Right lobe of liver (tissue), 6 donors: ENCODE data around the gene SPATA25. TPM values are rescaled to one million over a fixed set of nuclear protein-coding genes. Genes with fewer than 3 reads are reported as not detected.
"Not testable (repeated sequence)": the region's sequence is repeated elsewhere in the genome, so short reads cannot be mapped to it uniquely, and the experiment has no call there.

Experiments
- ATAC-seq, 4 donors: fragments of 200-7000 bp; cut with Tn5 transposase; one replicate each; pipeline ENCODE4 v1.9.1; 2020; ENCODE audit warnings: mild to moderate bottlenecking in 4 of 4, moderate library complexity in 4 of 4
- DNase-seq, 3 donors: peaks; one replicate each; pipeline ENCODE4 v3.0.0-alpha.2; 2020
- H3K27ac ChIP-seq, 3 donors: fragments of 200-600 bp; one replicate each; pipeline ENCODE4 v1.8.0; 2022
- H3K27me3 ChIP-seq, 2 donors: fragments of 200-600 bp; one replicate each; pipeline ENCODE4 v1.8.0; 2022
- H3K36me3 ChIP-seq, 4 donors: fragments of 200-600 bp; sonication (generic) in 1 of 4; one replicate each; pipeline versions ENCODE4 v1.5.1 to v1.8.0; 2017 to 2022; ENCODE audit warnings: control low read depth in 1 of 4
- H3K4me1 ChIP-seq, 4 donors: fragments of 200-600 bp; sonication (generic) in 1 of 4; one replicate each; pipeline versions ENCODE4 v1.5.1 to v1.8.0; 2017 to 2022; ENCODE audit warnings: control low read depth in 1 of 4
- H3K4me3 ChIP-seq, 3 donors: fragments of 200-600 bp; one replicate each; pipeline ENCODE4 v1.8.0; 2022
- H3K9me3 ChIP-seq, 4 donors: fragments of 200-600 bp; sonication (generic) in 1 of 4; one replicate each; pipeline versions ENCODE4 v1.5.1 to v1.8.0; 2017 to 2022; ENCODE audit warnings: control low read depth in 1 of 4
- POLR2A ChIP-seq: fragments of 450-650 bp; IDR thresholded peaks from one replicate; pipeline ENCODE4 v1.6.1; 2017; ENCODE audit warnings: antibody characterized with exemption, mild to moderate bottlenecking
- WGBS: methylation state at CpG from one replicate; pipeline ENCODE4 v1.1.6; 2018; ENCODE audit warnings: low coverage, low lambda C conversion rate; ENCODE audit not compliant: insufficient coverage; ENCODE audit errors: missing lambda C conversion rate; 5-methylcytosine and 5-hydroxymethylcytosine counted together
- intact Hi-C, 2 donors: fragments of 100-400 bp; cut with DNase I; formaldehyde crosslinking; loops; one replicate each; pipeline versions ENCODE4 v1.11.2 to v1.14.1; 2022
- total RNA-seq, 6 experiments: library from RNA; depleted of rRNA in 2 of 6; stranded (reverse); fragments of >200 nt in 2 of 6; fragmentation: NEBNext Ultra II Directional in 3 of 6; extraction: Animal tissue kit (Norgen Biotek cat#: 25700) in 3 of 6; gene quantifications; one replicate each; pipeline versions ENCODE4 v1.1.0 to v1.2.4, GENCODE V29; 2016 to 2023
- TF ChIP-seq, protein P1 (sequence below), 4 donors: fragments of 200-600 bp in 3 of 4; fragments of 450-650 bp in 1 of 4; IDR thresholded peaks; one replicate each; pipeline versions ENCODE4 v1.5.1 to v1.8.0; 2016 to 2022; ENCODE audit warnings: antibody characterized with exemption in 4 of 4, mild to moderate bottlenecking in 2 of 4
- donor health status: DM: no; HTN: yes; CAD: no.
- donor health status: DM: no; HTN: no; CAD: no.
- donor health status: DM: no; HTN: no; CAD: no.
- donor health status: DM: no; HTN: yes; CAD: no.
- donor health status: DM: no; HTN: yes; CAD: no.

SPATA25 gene
- total RNA-seq, 6 experiments from 2014 or later, result 0.50 to 3.2 (median 2.0) TPM

DNA sequence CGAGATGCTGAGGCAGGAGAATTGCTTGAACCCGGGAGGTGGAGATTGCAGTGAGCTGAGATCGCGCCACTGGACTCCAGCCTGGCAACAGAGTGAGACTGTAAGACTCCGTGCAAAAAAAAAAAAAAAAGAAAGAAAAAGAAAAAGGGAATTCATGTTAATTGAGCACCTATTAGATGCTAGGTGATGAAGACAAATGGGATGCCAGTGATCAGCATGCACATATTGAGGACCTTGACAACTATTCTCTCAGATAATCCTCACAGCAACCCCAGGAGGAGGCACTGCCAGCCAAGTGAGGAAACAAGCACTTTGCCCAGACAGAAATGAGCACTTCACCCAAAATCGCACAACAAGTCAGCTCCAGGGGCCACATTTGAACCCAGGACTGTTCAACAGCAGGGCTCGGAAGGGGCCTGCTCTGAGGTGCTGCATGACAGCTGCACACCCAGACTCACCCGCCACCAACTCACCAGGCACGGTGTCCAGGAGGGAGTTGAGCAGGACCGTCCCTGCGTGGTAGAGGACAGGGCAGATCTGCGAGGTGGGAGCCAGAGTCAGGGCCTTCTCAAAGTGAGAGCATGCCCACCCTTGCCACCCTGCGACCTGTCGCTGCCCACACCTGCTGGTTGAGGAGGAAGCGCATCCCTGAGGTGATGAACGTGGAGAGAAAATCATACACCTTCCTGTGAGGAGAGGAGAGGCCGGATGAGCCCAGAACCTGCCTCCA is 20.0 kb upstream of the SPATA25 start:
- Histone ChIP-seq H3K27ac (no peak overlapping the region), H3K27me3 (no peaks in the 10 kb centered on the region), H3K36me3 (no peaks in the 10 kb centered on the region), H3K4me1 (no peaks in the 10 kb centered on the region), H3K4me3 (no peak overlapping the region), H3K9me3 (no peaks in the 10 kb centered on the region)
- TF ChIP-seq, protein P1, sequence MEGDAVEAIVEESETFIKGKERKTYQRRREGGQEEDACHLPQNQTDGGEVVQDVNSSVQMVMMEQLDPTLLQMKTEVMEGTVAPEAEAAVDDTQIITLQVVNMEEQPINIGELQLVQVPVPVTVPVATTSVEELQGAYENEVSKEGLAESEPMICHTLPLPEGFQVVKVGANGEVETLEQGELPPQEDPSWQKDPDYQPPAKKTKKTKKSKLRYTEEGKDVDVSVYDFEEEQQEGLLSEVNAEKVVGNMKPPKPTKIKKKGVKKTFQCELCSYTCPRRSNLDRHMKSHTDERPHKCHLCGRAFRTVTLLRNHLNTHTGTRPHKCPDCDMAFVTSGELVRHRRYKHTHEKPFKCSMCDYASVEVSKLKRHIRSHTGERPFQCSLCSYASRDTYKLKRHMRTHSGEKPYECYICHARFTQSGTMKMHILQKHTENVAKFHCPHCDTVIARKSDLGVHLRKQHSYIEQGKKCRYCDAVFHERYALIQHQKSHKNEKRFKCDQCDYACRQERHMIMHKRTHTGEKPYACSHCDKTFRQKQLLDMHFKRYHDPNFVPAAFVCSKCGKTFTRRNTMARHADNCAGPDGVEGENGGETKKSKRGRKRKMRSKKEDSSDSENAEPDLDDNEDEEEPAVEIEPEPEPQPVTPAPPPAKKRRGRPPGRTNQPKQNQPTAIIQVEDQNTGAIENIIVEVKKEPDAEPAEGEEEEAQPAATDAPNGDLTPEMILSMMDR (IDR thresholded peaks at IDR 0.05), result no peak
- TF ChIP-seq POLR2A, result no peak
- ATAC-seq, result no peak
- intact Hi-C loops, result no loop called here
- no peak for DNase-seq
- 86% methylated on average over 8 of the region's 17 CpGs for WGBS

DNA sequence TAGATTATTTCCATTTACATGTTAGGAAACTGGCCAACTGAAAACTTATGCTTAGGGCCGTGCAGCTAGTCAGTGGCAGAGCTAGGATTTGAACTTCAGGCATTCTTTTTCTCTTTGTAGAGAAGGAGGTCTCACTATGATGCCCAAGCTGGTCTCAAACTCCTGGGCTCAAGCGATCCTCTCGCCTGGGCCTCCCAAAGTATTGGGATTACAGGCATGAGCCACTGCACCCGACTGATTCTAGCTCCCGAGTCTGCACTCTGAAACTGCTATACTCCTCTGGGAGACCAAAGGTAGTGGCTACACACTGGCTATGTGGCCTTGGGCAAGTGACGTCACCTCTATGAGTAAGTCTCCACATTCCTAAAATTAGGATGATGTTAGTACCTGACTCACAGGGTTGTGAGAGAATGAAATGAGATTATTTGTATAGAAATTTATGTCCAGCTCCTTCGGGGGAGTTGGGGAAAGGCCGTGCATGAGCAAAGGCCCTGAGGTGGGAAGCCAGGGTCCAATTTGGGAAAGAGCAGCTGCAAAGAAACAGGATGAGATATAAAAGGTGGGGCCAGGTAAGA is 18.2 kb upstream of the SPATA25 start:
- Histone ChIP-seq H3K4me3 (no peak overlapping the region), H3K36me3 (no peaks in the 10 kb centered on the region), H3K27ac (no peak overlapping the region), H3K27me3 (no peaks in the 10 kb centered on the region), H3K4me1 (no peaks in the 10 kb centered on the region), H3K9me3 (no peaks in the 10 kb centered on the region)
- ATAC-seq (peak in 1 of 4 donors; percentile 52), DNase-seq (no peak)
- TF ChIP-seq, protein P1 (IDR thresholded peaks at IDR 0.05), result no peak
- no peak for TF ChIP-seq POLR2A
- intact Hi-C loops, result no loop called here
- 84% methylated on average over 7 of the region's 8 CpGs for WGBS

DNA sequence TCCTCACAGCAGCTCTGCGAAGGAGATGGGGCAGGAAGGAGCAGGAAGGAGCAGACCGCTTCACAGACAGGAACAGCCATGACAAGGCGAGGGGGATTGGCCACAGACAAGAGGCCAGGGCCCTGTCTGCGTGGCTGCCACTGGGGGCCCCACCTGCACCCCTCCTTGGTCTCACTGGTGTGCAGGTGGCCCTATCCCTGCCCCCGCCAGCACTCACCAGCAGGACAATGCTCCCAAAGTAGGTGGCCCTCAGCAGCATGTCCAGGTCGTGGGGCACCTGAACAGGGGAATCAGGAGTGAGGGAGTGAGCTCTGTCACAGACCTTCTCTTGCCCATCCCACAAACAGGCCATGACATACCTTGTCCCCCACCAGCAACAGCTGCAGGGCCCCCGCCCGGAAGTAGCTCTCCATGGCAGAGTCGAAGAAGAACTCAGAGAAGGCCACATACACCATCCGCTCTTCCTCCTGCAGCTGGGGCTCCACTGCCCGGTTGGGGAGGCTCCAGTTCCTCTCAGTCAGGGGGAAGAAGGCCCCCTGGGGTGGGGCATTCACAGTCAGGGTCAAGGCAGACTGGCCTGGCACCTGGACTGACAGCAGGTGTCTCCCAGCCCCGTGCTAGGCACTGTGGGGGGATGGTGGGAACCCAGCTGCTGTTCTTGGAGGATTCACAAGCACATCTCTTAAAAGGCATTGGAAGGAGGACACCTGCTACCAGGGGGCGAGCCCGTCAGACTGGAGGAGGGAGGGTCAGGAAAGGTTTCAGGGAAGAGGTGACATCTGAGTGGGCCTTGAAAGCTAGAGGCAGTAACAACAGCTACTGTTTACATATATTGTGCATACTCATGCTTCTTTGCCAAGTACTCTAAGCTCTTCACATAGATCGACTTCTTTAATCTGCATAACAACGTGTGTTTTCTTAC is 17.4 kb upstream of the SPATA25 start:
- Histone ChIP-seq H3K9me3 (no peaks in the 10 kb centered on the region), H3K27ac (no peak overlapping the region), H3K4me1 (no peaks in the 10 kb centered on the region), H3K4me3 (no peak overlapping the region), H3K27me3 (no peaks in the 10 kb centered on the region), H3K36me3 (no peaks in the 10 kb centered on the region)
- intact Hi-C loops, result no loop called here
- no peak for TF ChIP-seq POLR2A
- TF ChIP-seq, protein P1 (IDR thresholded peaks at IDR 0.05), result no peak
- DNase-seq, result no peak
- peak in 1 of 4 donors; percentile 28 for ATAC-seq
- 74% methylated on average over 6 of the region's 16 CpGs for WGBS

DNA sequence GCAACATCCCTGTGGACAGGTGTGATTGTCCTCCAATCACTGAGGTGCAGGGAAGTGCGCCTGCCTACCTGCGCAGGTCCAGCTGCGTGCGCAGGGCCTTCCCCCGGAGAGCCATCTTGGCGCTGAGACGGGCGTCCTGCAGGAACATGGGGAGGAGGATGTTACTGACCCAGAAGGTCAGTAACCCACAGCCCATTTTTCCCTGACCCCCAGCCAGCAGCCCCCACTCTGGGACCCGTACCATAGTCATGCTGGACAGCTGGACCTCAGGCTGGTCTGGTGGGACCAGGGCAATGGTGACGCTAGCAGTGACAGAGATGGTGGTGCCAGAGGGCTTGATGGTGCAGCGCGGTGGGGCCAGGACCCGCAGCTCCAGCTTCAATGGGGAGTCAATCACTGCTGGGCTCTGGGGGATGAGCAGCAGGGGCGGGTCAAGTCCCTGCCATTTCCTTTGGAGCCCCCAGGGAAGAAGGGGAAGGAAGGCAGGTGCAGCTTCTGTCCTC is 14.8 kb upstream of the SPATA25 start:
- ATAC-seq, result peak in 1 of 4 donors; percentile 17
- Histone ChIP-seq H3K4me3 (no peak overlapping the region), H3K9me3 (no peaks in the 10 kb centered on the region), H3K36me3 (peaks cover 0 to 4% (median 1%) of the 10 kb centered on the region in 4 donors), H3K27ac (no peak overlapping the region), H3K27me3 (no peaks in the 10 kb centered on the region), H3K4me1 (no peaks in the 10 kb centered on the region)
- intact Hi-C loops, result no loop called here
- WGBS, result 80% methylated on average over 2 of the region's 14 CpGs
- TF ChIP-seq, protein P1 (IDR thresholded peaks at IDR 0.05), result no peak
- no peak for TF ChIP-seq POLR2A
- no peak for DNase-seq

DNA sequence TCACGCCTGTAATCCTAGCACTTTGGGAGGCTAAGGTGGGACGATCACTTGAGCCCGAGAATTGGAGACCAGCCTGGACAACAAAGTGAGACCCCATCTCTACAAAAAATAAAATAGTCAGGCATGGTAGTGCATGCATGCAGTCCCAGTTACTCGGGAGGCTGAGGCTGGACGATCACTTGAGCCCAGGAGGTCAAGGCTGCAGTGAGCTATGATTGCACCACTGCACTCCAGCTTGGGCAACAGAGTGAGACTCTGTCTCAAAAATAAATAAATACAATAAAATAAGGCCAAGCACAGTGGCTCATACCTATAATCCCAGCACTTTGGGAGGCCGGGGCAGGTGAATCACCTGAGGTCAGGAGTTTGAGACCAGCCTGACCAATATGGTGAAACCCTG is 13.9 kb upstream of the SPATA25 start:
- H3K27ac ChIP-seq, H3K4me3 ChIP-seq, H3K4me1 ChIP-seq, ATAC-seq, H3K9me3 ChIP-seq, intact Hi-C loops, DNase-seq, H3K27me3 ChIP-seq: not testable (repeated sequence)
- whole genome bisulfite sequencing, result 39% methylated on average over 3 of the region's 6 CpGs
- peaks cover 0 to 13% (median 8%) of the 10 kb centered on the region in 4 donors for H3K36me3 ChIP-seq
